Sigmoid colon (tissue), 4 donors: ENCODE data around the gene INAFM2.

Experiments
- CTCF ChIP-seq, 4 experiments: fragments of 450-650 bp in 3 of 4; fragments of 200-600 bp in 1 of 4; IDR thresholded peaks; one replicate each; pipeline ENCODE4 v1.5.1; 2016 to 2019; ENCODE audit warnings: antibody characterized with exemption in 4 of 4, mild to moderate bottlenecking in 3 of 4, moderate library complexity in 2 of 4
- EP300 ChIP-seq, 4 donors: sonication (generic); formaldehyde crosslinking; IDR thresholded peaks; one replicate each; pipeline ENCODE4 v1.6.1; 2017; ENCODE audit warnings: antibody characterized with exemption in 4 of 4
- POLR2A ChIP-seq, 2 donors: fragments of 450-650 bp; IDR thresholded peaks; one replicate each; pipeline ENCODE4 v1.6.1; 2016; ENCODE audit warnings: antibody characterized with exemption in 2 of 2, mild to moderate bottlenecking in 2 of 2, moderate library complexity in 2 of 2
- POLR2AphosphoS5 ChIP-seq, 4 donors: sonication (generic); formaldehyde crosslinking; IDR thresholded peaks; one replicate each; pipeline ENCODE4 v1.6.1; 2017; ENCODE audit warnings: antibody characterized with exemption in 4 of 4

- TF ChIP-seq POLR2AphosphoS5 (IDR thresholded peaks at IDR 0.05) (peak; percentile 24 to 79 (median 73)), CTCF (IDR thresholded peaks at IDR 0.05) (no peak), POLR2A (IDR thresholded peaks at IDR 0.05) (peak in 1 of 2 donors; percentile 9), EP300 (IDR thresholded peaks at IDR 0.05) (peak in 2 of 4 donors; percentile 18 to 28)
Measured at GRCh38 chr15:40338921-40339620, 15.6 kb downstream of the INAFM2 start.
